HG03025 (cell line): ENCODE measurements around the gene MLIP.
"Not testable (repeated sequence)": the region's sequence is repeated elsewhere in the genome, so short reads cannot be mapped to it uniquely, and the experiment has no call there.

Source experiments
- ATAC-seq: cut with Tn5 transposase; IDR thresholded peaks from one replicate; pipeline ENCODE4 v1.9.1; 2021; ENCODE audit warnings: mild to moderate bottlenecking, moderate library complexity; ENCODE audit not compliant: unreplicated experiment, low FRiP score

Gene MLIP

GRCh38 chr6:54135665-54136369, 24.6 kb downstream of the MLIP start:
- ATAC-seq: no peak

GRCh38 chr6:54138795-54139194, 27.6 kb downstream of the MLIP start:
- no peak for ATAC-seq

- no peak for ATAC-seq
These were observed 29.6 kb downstream of the MLIP start for GRCh38 chr6:54140811-54141210.

- no peak for ATAC-seq
These were observed 31.8 kb downstream of the MLIP start for GRCh38 chr6:54142889-54143519.

GRCh38 chr6:54151861-54152260, 40.6 kb downstream of the MLIP start:
- no peak for ATAC-seq

GRCh38 chr6:54156650-54157250, 45.5 kb downstream of the MLIP start:
- no peak for ATAC-seq

GRCh38 chr6:54157405-54157804, 46.2 kb downstream of the MLIP start:
- no peak for ATAC-seq

GRCh38 chr6:54173089-54173488, 61.8 kb downstream of the MLIP start:
- ATAC-seq: no peak

- ATAC-seq: no peak
These were observed 67.9 kb downstream of the MLIP start for GRCh38 chr6:54179152-54179551.

- no peak for ATAC-seq
These were observed 72.4 kb downstream of the MLIP start for GRCh38 chr6:54183616-54184015.

GRCh38 chr6:54185885-54186284, 74.6 kb downstream of the MLIP start:
- no peak for ATAC-seq

GRCh38 chr6:54188846-54189245, 77.6 kb downstream of the MLIP start:
- ATAC-seq: no peak

GRCh38 chr6:54191461-54191860, 80.2 kb downstream of the MLIP start:
- ATAC-seq: no peak

GRCh38 chr6:54192993-54193392, 81.8 kb downstream of the MLIP start:
- ATAC-seq: no peak

GRCh38 chr6:54193560-54193959, 82.3 kb downstream of the MLIP start:
- ATAC-seq: no peak

GRCh38 chr6:54194067-54194466, 82.8 kb downstream of the MLIP start:
- ATAC-seq: no peak

GRCh38 chr6:54195637-54196036, 84.4 kb downstream of the MLIP start:
- ATAC-seq: no peak

- no peak for ATAC-seq
These were observed 85.7 kb downstream of the MLIP start for GRCh38 chr6:54196905-54197304.

- no peak for ATAC-seq
These were observed 86.9 kb downstream of the MLIP start for GRCh38 chr6:54198134-54198533.

- not testable (repeated sequence) for ATAC-seq
These were observed 92.3 kb downstream of the MLIP start for GRCh38 chr6:54203474-54204035.

GRCh38 chr6:54204921-54205591, 93.8 kb downstream of the MLIP start:
- ATAC-seq: no peak
